SU-DHL-6 (cell line): ENCODE measurements around the gene C2CD3.

Source experiments
- H2AFZ ChIP-seq: fragments of 200-600 bp; sonication (generic); 2 replicates; pipeline ENCODE4 v1.6.1; 2014; ENCODE audit warnings: low read depth, mild to moderate bottlenecking, moderate library complexity, mixed read lengths, antibody characterized with exemption, low read length; ENCODE audit not compliant: severe bottlenecking
- H3F3A ChIP-seq: fragments of 200-600 bp; shearing (Covaris generic); 2 replicates; pipeline ENCODE4 v1.6.0; 2016; ENCODE audit warnings: antibody characterized with exemption, mild to moderate bottlenecking; ENCODE audit not compliant: insufficient read depth
- H3K27ac ChIP-seq: fragments of 200-600 bp; sonication (generic); 2 replicates; pipeline ENCODE4 v1.5.1; 2016; ENCODE audit warnings: low read depth, mild to moderate bottlenecking, low read length, moderate library complexity, mixed read lengths
- H3K27me3 ChIP-seq: fragments of 200-600 bp; sonication (generic), shearing (Covaris generic); 2 replicates; pipeline ENCODE4 v1.6.0; 2014; ENCODE audit warnings: mild to moderate bottlenecking, low read length
- H3K36me3 ChIP-seq: fragments of 200-600 bp; sonication (generic); 2 replicates; pipeline ENCODE4 v1.6.1; 2014; ENCODE audit warnings: mild to moderate bottlenecking, low read length, mixed read lengths
- H3K4me2 ChIP-seq: fragments of 300-600, 200-600 bp; shearing (Covaris generic), sonication (generic); 2 replicates; pipeline ENCODE4 v1.6.0; 2014; ENCODE audit warnings: low read length, low read depth, mild to moderate bottlenecking; ENCODE audit not compliant: poor library complexity, severe bottlenecking
- H3K4me3 ChIP-seq: fragments of 200-600 bp; sonication (generic); 2 replicates; pipeline ENCODE4 v1.5.1; 2014; ENCODE audit warnings: antibody characterized with exemption, low read length, mild to moderate bottlenecking, mixed read lengths; ENCODE audit not compliant: insufficient read depth, poor library complexity, severe bottlenecking
- H3K79me2 ChIP-seq: fragments of 200-600 bp; sonication (generic); 2 replicates; pipeline ENCODE4 v1.6.1; 2014; ENCODE audit warnings: mild to moderate bottlenecking, low read length, moderate library complexity; ENCODE audit not compliant: insufficient read depth
- H3K9ac ChIP-seq: fragments of 200-600 bp; sonication (generic); 2 replicates; pipeline ENCODE4 v1.7.0; 2014; ENCODE audit warnings: mild to moderate bottlenecking, low read length
- H3K9me2 ChIP-seq: fragments of 200-600 bp; sonication (generic); replicated peaks from 2 replicates; pipeline ENCODE4 v1.6.1; 2014; ENCODE audit warnings: low read length; ENCODE audit not compliant: insufficient read depth
- H3K9me3 ChIP-seq: fragments of 200-600 bp; sonication (generic); 2 replicates; pipeline ENCODE4 v1.6.1; 2014; ENCODE audit warnings: low read length, mixed read lengths; ENCODE audit not compliant: insufficient read depth
- H4K20me1 ChIP-seq: fragments of 200-600 bp; sonication (generic); 2 replicates; pipeline ENCODE4 v1.6.1; 2014; ENCODE audit warnings: low read depth, mild to moderate bottlenecking, antibody characterized with exemption, low read length, moderate library complexity, mixed read lengths
- EZH2phosphoT487 ChIP-seq: fragments of 200-600 bp; sonication (generic), shearing (Covaris generic); conservative IDR thresholded peaks from 2 replicates; pipeline ENCODE4 v1.6.1; 2018; ENCODE audit warnings: mild to moderate bottlenecking, antibody characterized with exemption, low read length, moderate library complexity, mixed read lengths
- TF ChIP-seq, protein P1 (sequence below): fragments of 200-600 bp; sonication (generic); IDR thresholded peaks from one replicate; pipeline ENCODE4 v1.5.1; 2017; ENCODE audit warnings: antibody characterized with exemption, mild to moderate bottlenecking, low read length, moderate library complexity; ENCODE audit not compliant: insufficient read depth, poor library complexity, severe bottlenecking

The C2CD3 gene

DNA sequence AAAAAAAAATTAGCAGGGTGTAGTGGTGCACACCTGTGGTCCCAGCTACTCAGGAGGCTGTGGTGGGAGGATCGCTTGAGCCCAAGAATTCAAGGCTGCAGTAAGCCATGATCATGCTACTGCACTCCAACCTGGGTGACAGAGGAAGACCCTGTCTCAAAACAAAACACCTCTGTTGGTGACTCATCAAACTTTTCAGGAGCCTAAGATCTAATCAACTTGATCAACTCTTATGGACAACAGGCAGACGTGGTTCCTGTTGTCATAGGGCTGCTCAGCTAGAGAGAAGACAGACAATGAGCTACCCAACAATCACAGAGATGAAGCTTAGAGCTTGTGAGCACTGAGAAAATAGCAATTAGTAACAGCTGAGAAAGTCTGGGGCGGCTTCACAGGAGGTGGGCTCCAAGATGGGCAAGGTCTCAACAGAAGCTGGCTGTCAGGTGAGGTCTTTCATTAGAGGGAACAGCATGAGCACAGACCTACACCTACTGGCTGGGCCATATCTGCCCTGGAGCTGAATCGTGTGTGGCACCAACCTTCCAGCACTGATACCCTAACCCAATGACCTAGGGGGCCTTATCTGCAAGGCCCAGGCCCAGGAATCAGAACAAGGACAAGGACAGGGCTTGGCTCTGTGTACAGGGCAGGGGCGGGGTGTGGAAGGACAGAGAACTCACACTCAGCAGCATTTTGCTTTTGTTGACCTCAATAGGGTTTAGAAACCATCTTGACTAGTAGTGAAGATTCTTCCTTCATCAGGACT is 154.7 kb downstream of the C2CD3 start:
- TF ChIP-seq, protein P1, sequence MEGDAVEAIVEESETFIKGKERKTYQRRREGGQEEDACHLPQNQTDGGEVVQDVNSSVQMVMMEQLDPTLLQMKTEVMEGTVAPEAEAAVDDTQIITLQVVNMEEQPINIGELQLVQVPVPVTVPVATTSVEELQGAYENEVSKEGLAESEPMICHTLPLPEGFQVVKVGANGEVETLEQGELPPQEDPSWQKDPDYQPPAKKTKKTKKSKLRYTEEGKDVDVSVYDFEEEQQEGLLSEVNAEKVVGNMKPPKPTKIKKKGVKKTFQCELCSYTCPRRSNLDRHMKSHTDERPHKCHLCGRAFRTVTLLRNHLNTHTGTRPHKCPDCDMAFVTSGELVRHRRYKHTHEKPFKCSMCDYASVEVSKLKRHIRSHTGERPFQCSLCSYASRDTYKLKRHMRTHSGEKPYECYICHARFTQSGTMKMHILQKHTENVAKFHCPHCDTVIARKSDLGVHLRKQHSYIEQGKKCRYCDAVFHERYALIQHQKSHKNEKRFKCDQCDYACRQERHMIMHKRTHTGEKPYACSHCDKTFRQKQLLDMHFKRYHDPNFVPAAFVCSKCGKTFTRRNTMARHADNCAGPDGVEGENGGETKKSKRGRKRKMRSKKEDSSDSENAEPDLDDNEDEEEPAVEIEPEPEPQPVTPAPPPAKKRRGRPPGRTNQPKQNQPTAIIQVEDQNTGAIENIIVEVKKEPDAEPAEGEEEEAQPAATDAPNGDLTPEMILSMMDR: no peak
- no peak for TF ChIP-seq EZH2phosphoT487
- Histone ChIP-seq H3K9ac (no peak overlapping the region), H3K27ac (no peak overlapping the region), H4K20me1 (no peaks in the 10 kb centered on the region), H3K4me3 (no peak overlapping the region), H3K79me2 (no peaks in the 10 kb centered on the region), H3K36me3 (no peaks in the 10 kb centered on the region), H3K4me2 (no peak overlapping the region), H2AFZ (no peak overlapping the region), H3K9me2 (no peaks in the 10 kb centered on the region), H3K9me3 (no peaks in the 10 kb centered on the region), H3K27me3 (no peaks in the 10 kb centered on the region), H3F3A (no peaks in the 10 kb centered on the region)

- Histone ChIP-seq H4K20me1 (no peaks in the 10 kb centered on the region), H3K9me2 (no peaks in the 10 kb centered on the region), H3K4me3 (no peak overlapping the region), H3K9ac (no peak overlapping the region), H3K36me3 (no peaks in the 10 kb centered on the region), H3K9me3 (no peaks in the 10 kb centered on the region), H3K27ac (no peak overlapping the region), H3K4me2 (no peak overlapping the region), H3K27me3 (no peaks in the 10 kb centered on the region), H3F3A (no peaks in the 10 kb centered on the region), H2AFZ (no peak overlapping the region), H3K79me2 (no peaks in the 10 kb centered on the region)
- TF ChIP-seq, protein P1: no peak
- TF ChIP-seq EZH2phosphoT487: no peak
These were observed 155.9 kb downstream of the C2CD3 start for GRCh38 chr11:74014880-74015279.

DNA sequence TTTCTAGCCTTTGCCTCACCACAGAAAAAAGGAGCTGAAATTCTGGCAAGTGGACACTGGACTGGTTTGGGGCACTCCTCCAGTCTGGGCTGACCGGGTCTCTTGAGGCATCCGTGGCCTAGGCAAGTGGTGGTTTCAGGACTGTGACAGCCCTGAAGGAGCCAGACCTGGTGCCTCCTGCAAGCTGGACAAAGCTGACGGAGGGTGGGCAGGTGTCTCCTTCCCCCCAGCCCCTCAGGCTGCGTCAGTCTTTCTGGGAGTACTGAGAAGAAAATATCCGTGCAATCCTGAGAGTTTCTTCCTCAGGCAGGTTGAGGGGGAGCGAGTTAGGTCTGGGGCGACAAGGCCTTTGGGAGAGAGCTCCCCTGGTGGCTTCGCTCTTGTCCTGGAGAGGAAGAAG is 157.7 kb downstream of the C2CD3 start:
- Histone ChIP-seq H3K9ac (no peak overlapping the region), H3K4me2 (no peak overlapping the region)

More for the DNA sequence above, 157.7 kb downstream of the C2CD3 start:
- H2AFZ ChIP-seq: no peak overlapping the region
- no peaks in the 10 kb centered on the region for H3K27me3 ChIP-seq
- no peaks in the 10 kb centered on the region for H3K36me3 ChIP-seq
- H3K27ac ChIP-seq: no peak overlapping the region
- H3K4me3 ChIP-seq: no peak overlapping the region
- H3K79me2 ChIP-seq: no peaks in the 10 kb centered on the region
- no peaks in the 10 kb centered on the region for H3K9me3 ChIP-seq
- no peaks in the 10 kb centered on the region for H3K9me2 ChIP-seq
- no peak for TF ChIP-seq EZH2phosphoT487
- TF ChIP-seq, protein P1: no peak
- no peaks in the 10 kb centered on the region for H4K20me1 ChIP-seq
- H3F3A ChIP-seq: no peaks in the 10 kb centered on the region
